KMS-11 (cell line): Measurements from ENCODE around the gene FOXP1.

ENCODE experiments used
- H2AFZ ChIP-seq: fragments of 200-600 bp; sonication (generic); 2 replicates; pipeline ENCODE4 v1.6.1; 2016; ENCODE audit warnings: antibody characterized with exemption, mixed run types, low read depth
- H3K27ac ChIP-seq: fragments of 200-600 bp; sonication (generic); 2 replicates; pipeline ENCODE4 v1.6.1; 2016; ENCODE audit warnings: mild to moderate bottlenecking, mixed run types
- H3K27me3 ChIP-seq: fragments of 200-600 bp; sonication (generic); 2 replicates; pipeline ENCODE4 v1.6.1; 2017; ENCODE audit warnings: mild to moderate bottlenecking, low read depth, mixed run types, moderate library complexity; ENCODE audit not compliant: insufficient read depth
- H3K36me3 ChIP-seq: fragments of 200-600 bp; sonication (generic); 2 replicates; pipeline ENCODE4 v1.6.1; 2017; ENCODE audit warnings: mild to moderate bottlenecking, mixed run types; ENCODE audit not compliant: insufficient read depth
- H3K4me1 ChIP-seq: fragments of 200-600 bp; sonication (generic); 2 replicates; pipeline ENCODE4 v1.6.1; 2016; ENCODE audit warnings: mild to moderate bottlenecking, low read depth, mixed run types; ENCODE audit not compliant: poor library complexity, severe bottlenecking
- H3K4me2 ChIP-seq: fragments of 200-600 bp; sonication (generic); 2 replicates; pipeline ENCODE4 v1.7.0; 2016; ENCODE audit warnings: mild to moderate bottlenecking, mixed run types
- H3K4me3 ChIP-seq: fragments of 200-600 bp; sonication (generic); IDR thresholded peaks from 2 replicates; pipeline ENCODE4 v1.6.1; 2017; ENCODE audit warnings: low read depth, low read length, mixed read lengths; ENCODE audit not compliant: insufficient read depth
- H3K79me2 ChIP-seq: fragments of 200-600 bp; sonication (generic); 2 replicates; pipeline ENCODE4 v1.6.1; 2016; ENCODE audit warnings: low read depth, mixed run types; ENCODE audit not compliant: insufficient read depth
- H3K9ac ChIP-seq: fragments of 200-600 bp; sonication (generic); 2 replicates; pipeline ENCODE4 v1.6.1; 2016; ENCODE audit warnings: mild to moderate bottlenecking, mixed run types
- H4K20me1 ChIP-seq: fragments of 200-600 bp; sonication (generic); 2 replicates; pipeline ENCODE4 v1.6.1; 2016; ENCODE audit warnings: mild to moderate bottlenecking, mixed run types; ENCODE audit not compliant: insufficient read depth
- CTCF ChIP-seq: fragments of 200-600 bp; sonication (generic); conservative IDR thresholded peaks from 2 replicates; pipeline ENCODE4 v1.6.1; 2017; ENCODE audit warnings: low read depth, mild to moderate bottlenecking, antibody characterized with exemption, low read length, moderate library complexity, mixed read lengths

The FOXP1 gene

GRCh38 chr3:71310359-71310979 lies 273.1 kb downstream of the FOXP1 start:
- H3K36me3 ChIP-seq = no peaks in the 10 kb centered on the region
- no peaks in the 10 kb centered on the region for H3K27me3 ChIP-seq
- H3K9ac ChIP-seq = no peak overlapping the region
- H2AFZ ChIP-seq = no peak overlapping the region
- H3K4me3 ChIP-seq = no peak overlapping the region
- TF ChIP-seq CTCF = no peak
- no peaks in the 10 kb centered on the region for H4K20me1 ChIP-seq
- no peaks in the 10 kb centered on the region for H3K79me2 ChIP-seq
- no peak overlapping the region for H3K27ac ChIP-seq
- no peaks in the 10 kb centered on the region for H3K4me1 ChIP-seq
- H3K4me2 ChIP-seq = no peak overlapping the region

- Histone ChIP-seq H4K20me1 (no peaks in the 10 kb centered on the region), H3K4me1 (no peaks in the 10 kb centered on the region), H3K27me3 (no peaks in the 10 kb centered on the region), H3K4me3 (no peak overlapping the region), H3K79me2 (no peaks in the 10 kb centered on the region), H2AFZ (no peak overlapping the region), H3K27ac (no peak overlapping the region), H3K36me3 (no peaks in the 10 kb centered on the region), H3K9ac (no peak overlapping the region), H3K4me2 (no peak overlapping the region)
- no peak for TF ChIP-seq CTCF
Observed at GRCh38 chr3:71309886-71310285, 273.6 kb downstream of the FOXP1 start.

GRCh38 chr3:71309342-71309741 lies 274.2 kb downstream of the FOXP1 start:
- no peak overlapping the region for H3K9ac ChIP-seq
- H3K27ac ChIP-seq = no peak overlapping the region
- H3K27me3 ChIP-seq = no peaks in the 10 kb centered on the region
- no peaks in the 10 kb centered on the region for H4K20me1 ChIP-seq
- no peak overlapping the region for H3K4me2 ChIP-seq
- H3K4me3 ChIP-seq = no peak overlapping the region
- H3K79me2 ChIP-seq = no peaks in the 10 kb centered on the region
- H3K36me3 ChIP-seq = no peaks in the 10 kb centered on the region
- no peaks in the 10 kb centered on the region for H3K4me1 ChIP-seq
- H2AFZ ChIP-seq = no peak overlapping the region
- TF ChIP-seq CTCF = no peak

GRCh38 chr3:71308836-71309235 lies 274.7 kb downstream of the FOXP1 start:
- no peaks in the 10 kb centered on the region for H4K20me1 ChIP-seq
- H3K4me2 ChIP-seq = no peak overlapping the region
- H2AFZ ChIP-seq = no peak overlapping the region
- no peak overlapping the region for H3K9ac ChIP-seq
- no peak overlapping the region for H3K27ac ChIP-seq
- H3K4me1 ChIP-seq = no peaks in the 10 kb centered on the region
- H3K79me2 ChIP-seq = no peaks in the 10 kb centered on the region
- no peak for TF ChIP-seq CTCF
- H3K27me3 ChIP-seq = no peaks in the 10 kb centered on the region
- no peak overlapping the region for H3K4me3 ChIP-seq
- no peaks in the 10 kb centered on the region for H3K36me3 ChIP-seq
